HG03378 (cell line): Measurements from ENCODE around the gene MALT1.
"Not testable (repeated sequence)": the region's sequence is repeated elsewhere in the genome, so short reads cannot be mapped to it uniquely, and the experiment has no call there.

Source experiments
- ATAC-seq: cut with Tn5 transposase; IDR thresholded peaks from one replicate; pipeline ENCODE4 v1.9.1; 2021; ENCODE audit warnings: mild to moderate bottlenecking, moderate library complexity; ENCODE audit not compliant: unreplicated experiment

The MALT1 gene

DNA sequence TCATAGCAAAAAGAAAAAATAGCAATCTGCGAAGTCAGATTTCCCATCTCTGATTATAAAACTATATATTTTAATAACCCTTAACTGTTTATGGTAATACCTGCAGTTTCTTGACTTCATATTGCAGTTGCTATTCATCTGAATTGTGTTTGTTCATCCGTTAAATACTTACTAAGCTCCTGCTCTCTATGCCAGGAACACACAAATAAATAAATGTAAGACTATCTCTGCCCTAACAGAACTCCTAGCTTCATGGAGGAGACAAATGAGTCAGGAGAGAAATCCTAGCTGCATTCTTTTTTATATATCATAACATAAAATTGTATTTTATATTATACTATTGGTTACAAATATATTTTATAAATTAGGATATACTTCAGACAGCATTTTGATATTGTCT is 61.2 kb downstream of the MALT1 start:
- ATAC-seq: no peak

DNA sequence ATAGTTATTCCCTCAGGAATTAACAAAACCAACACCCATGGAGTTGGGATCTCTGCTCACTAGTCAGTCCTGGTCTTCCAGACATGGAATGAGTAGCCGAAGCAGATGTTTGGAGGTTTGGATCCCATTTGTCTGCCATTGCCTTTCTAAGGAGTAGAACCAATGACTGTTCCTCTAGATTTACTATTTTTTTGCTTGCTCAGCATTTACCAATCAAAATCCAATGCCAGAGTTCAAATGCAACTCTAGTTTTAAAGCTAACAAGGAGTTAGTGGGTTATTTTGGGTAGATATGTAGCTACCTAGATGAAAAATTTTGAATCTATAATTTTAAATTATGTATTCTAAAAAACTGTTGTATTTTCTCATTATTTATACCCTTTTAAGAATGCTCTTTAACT is 62.6 kb downstream of the MALT1 start:
- no peak for ATAC-seq

GRCh38 chr18:58738322-58738721 is 67.1 kb downstream of the MALT1 start:
- no peak for ATAC-seq

- no peak for ATAC-seq
These were observed 74.6 kb downstream of the MALT1 start for GRCh38 chr18:58745914-58746313.

- no peak for ATAC-seq
These were observed 77.8 kb downstream of the MALT1 start for GRCh38 chr18:58748899-58749595.

DNA sequence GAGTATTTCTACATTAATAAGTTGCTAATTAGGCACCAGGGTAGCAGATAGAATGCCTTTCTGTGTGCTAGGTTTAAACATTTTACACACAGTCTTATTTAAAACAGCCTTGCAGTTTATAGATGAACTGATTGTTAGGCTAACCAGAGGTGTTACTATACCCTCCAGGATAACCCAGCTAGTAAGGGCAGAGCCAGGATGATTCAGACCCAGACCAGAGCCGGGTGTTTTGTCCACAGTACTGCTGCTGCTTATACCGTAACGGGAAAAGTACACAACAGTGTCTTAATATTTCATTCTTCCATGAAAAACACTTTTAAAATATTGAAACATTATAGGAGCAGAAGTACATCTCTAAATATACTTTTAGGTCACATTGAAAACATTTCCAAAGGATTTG is 82.7 kb downstream of the MALT1 start:
- no peak for ATAC-seq

DNA sequence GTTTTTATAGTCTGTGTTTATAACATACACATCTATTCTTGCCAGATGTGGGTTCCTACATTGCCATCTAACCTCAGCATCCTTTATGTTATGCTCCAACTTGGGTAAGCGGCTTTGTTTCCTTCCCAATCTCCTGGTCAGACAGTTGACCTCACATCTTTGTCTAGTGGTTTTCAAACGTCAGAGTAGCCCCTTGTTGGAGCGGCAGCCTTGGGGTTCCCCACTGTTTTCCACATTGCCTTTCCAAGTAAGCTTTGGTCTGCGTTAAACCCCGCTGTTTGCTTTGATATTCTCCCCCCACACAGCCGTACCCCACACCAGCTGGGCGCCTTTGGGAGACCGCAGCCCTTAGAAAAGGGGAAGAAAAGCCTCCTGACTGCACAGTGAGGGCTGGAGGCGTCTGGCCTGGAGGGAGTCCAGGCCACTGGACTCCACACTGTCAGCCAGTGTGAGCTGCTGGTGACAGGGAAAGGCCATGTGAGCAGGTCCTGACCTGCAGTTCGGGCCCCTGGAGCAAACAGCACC is 83.3 kb downstream of the MALT1 start:
- ATAC-seq: no peak

DNA sequence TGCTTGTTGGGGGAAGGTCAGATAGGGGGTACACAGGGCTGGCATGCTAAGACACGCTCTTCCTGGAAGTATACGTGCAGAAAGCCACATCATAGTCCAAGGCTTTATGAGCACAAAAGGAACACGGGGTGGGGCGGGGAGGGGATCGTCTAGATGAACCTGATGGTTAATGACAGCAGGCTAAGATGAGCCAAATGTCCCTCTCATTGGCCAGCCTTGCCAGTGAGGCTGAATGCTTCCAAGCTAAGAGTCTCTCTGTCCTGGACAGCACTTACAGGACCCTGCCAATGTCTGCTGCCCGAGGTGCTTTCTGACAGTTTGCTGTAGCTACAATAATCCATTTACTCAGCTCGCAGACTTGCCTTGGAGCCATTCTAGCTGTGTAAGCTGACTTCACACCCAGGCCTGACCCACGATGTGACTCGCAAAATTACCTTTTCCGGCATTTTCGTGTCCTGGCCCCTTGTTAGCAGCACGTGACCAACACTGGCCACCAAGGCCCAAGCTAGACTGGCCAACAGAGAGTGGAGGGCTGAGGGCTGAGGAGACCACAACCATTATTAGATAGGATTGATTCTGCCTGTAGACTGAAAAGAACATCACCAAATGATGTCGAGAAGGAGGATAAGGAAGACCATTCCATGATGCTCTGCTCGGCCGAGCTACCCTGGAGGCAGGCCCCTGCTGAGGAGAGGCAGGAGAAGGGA is 84.2 kb downstream of the MALT1 start:
- ATAC-seq: no peak

- ATAC-seq: no peak
These were observed 84.9 kb downstream of the MALT1 start for GRCh38 chr18:58756148-58756547.

DNA sequence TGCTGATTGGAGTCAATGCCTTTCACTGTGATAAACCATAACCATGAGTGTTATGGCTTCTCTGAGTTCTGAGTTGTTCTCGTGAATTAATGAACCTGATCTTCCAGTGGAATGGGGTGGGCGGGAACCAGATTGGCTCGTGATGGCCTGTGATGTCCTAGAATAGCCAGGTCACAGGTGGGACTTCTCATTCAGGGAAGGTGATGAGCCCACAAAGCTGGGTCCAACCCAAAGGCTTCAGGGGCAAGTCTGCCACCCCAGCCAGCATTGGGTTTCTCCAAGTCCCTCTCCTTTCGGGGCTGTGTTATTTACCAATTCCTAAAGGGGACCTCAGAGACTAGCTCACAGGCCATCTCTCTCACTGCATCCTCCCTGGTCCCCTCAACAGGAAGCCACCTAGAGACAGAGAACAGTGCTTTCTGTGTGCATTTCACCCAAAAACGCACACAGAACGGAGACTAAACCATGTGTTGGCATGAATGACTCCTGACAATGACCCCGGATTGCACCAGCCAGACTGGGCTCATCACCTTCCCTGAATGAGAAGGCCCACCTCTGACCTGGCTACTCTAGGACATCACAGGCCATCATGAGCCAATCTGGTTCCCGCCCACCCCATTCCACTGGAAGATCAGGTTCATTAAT is 85.5 kb downstream of the MALT1 start:
- no peak for ATAC-seq

DNA sequence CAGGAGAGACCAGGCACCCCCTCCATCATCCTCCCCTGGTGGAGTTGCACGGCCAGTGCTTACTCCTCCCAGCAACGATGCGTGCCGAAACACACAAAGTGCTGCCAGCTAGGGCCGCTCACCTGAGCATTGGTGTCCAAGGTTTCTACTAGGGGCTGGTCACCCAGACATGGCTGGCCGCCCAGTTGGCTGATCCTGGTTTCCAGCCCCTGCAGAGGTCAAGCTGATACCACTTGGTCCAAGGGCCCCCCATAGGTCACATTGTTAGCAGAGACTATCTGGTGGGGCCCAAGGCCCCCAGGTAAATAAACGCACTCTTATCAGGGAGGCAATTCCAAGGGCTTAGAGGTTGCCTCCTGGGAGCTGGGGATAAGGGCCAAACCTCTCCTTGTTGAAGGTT is 86.1 kb downstream of the MALT1 start:
- ATAC-seq: not testable (repeated sequence)

GRCh38 chr18:58758046-58758445 is 86.8 kb downstream of the MALT1 start:
- ATAC-seq: no peak

DNA sequence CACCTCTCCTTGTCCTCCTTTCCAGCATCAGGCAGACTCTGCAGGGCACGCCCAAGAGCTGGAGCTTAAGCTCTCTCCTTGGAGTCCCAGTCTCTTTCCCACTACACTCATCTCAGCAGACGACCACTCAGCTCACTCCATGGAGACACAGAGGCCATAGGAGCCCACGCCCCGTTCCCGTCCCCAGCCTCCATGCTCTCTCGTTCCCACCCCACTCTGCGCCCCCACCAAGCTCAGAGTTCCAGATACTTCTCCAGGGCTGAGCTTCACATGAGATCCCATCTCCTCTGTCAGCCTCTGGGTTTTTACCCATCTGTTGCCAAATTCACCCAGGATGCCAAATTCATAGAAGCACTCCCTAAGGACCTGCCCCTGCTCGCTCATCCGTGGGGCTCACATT is 87.3 kb downstream of the MALT1 start:
- no peak for ATAC-seq

GRCh38 chr18:58761241-58761969 is 90.1 kb downstream of the MALT1 start:
- peak; percentile 86 for ATAC-seq

GRCh38 chr18:58761970-58762780 is 90.9 kb downstream of the MALT1 start:
- no peak for ATAC-seq

DNA sequence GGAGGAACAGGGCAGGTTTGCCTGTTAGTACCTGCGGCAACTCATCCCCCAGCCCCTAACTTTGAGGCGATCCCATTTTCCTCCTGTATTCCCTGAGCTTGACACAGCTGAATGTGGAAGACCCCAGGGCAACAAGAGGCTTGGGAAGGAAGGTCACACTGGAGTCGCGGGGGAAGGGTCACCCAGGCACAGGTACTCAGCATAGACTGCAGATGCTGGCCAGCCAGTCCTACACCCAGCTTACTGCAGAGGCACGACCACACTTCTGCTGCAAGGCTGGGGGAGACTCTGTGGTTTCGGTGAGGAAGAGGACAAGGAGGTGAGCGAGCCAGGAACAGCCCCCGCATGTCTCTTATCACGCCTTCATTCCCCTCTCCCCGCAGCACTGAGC is 91.5 kb downstream of the MALT1 start:
- no peak for ATAC-seq

DNA sequence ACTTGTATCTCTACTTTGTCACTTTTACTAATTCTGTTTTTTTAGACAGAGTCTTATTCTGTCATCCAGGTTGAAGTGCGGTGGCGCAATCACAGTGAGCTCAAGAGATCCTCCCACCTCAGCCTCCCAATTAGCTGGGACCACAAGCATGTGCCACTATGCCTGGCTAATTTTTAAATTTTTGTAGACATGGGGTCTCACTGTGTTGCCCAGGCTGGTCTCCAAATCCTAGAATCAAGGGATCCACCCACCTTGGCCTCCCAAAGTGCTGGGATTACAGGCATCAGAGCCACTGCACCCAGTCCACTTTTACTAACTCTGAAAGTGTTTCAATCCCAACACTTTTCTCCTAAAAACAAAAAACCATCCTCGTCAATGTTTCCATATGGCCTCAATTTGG is 94.9 kb downstream of the MALT1 start:
- no peak for ATAC-seq

DNA sequence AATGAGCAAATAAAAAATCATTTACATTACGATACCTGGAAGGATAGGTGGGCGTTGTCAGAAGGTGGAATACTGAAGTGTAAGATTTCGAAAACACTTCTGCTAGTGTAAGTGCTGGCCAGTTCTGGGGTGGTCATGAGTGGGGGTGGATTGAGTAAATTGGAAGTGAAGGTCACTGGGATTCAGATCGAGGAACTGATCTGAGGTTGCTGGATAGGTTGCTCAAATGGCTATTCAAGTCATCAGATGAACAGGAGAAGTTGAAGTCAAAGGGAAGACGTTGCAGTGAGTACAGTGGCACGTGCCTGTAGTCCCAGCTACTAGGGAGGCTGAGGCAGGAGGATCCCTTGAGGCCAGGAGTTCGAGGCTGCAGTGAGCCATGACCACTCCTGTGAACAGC is 95.7 kb downstream of the MALT1 start:
- ATAC-seq: no peak

GRCh38 chr18:58768293-58768974 is 97.2 kb downstream of the MALT1 start:
- peak; percentile 63 for ATAC-seq

GRCh38 chr18:58769321-58769720 is 98.1 kb downstream of the MALT1 start:
- ATAC-seq: no peak
